Femur (tissue), 1 donor: ENCODE results near the gene CD160.
A peak's percentile ranks its signal among the peaks of the same experiment; 100 is the strongest.
"Not testable (repeated sequence)": the region's sequence is repeated elsewhere in the genome, so short reads cannot be mapped to it uniquely, and the experiment has no call there.

Experiments
- DNase-seq: peaks from one replicate; pipeline ENCODE4 v3.0.0-alpha.2; 2017

The CD160 gene

GRCh38 chr1:145710291-145711027 is 8.8 kb upstream of the CD160 start:
- no peak for DNase-seq

GRCh38 chr1:145711213-145711651 is 8.1 kb upstream of the CD160 start:
- no peak for DNase-seq

DNA sequence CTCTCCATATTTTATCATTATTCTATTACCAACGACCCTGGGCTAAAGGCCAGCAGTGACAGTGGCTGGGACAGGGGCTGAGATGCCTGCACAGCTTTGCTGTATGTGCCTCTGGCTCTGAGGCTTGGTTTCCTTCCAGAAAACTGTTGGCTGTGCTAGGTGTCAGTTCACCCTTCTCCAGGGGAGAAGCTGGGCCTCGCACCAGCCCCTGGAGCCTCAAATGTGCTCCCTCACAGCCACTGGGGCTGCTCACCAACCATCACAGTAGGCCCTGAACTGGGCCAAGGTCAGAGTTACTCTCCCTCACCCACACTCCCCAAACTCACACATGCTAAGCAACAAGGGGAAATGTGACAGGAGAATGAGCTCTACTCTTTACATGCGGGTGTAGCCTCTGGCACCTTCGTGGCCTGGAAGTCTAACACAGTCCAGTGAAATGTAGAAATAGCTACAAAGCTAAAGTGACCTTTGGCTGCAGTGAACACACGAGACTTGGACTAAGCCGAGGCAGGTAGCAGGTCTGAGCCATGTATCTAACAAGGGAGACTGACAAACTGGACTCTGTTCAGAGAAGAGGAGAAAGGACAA is 4.7 kb upstream of the CD160 start:
- no peak for DNase-seq

- DNase-seq: no peak
Measured at GRCh38 chr1:145716641-145717345, 2.5 kb upstream of the CD160 start.

DNA sequence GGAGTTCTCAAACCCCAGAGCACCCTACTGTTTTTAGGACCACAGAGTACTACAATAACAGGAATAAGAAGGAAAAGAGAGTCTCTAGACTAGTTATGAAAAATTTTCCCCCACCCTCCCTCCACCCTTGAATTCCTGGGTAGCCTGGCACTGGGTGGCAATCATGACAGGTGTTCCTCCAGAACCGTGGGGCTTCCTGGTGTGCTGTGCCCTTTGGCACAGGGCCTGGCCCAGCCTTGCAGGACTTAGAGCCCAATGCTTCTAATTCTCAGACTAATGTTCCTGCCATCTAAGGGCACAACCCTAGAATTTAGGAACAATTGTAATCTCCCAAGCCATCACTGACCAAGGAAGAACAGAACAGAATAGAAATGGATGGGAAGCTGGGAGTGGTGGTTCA is 1.5 kb upstream of the CD160 start:
- DNase-seq: no peak

DNA sequence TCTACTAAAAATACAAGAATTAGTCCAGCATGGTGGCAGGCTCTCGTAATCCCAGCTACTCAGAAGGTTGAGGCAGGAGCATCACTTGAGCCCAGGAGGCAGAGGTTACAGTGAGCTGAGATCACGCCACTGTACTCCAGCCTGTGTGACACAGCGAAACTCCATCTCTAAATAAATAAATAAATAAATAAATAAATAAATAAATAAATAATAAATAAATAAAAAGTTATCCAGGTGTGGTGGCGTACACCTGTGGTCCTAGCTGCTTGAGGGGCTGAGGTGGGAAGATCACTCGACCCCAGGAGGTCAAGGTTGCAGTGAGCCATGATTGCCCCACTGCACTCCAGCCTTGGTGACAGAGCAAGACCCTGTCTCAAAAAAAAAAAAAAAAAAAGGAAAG is 834 bp upstream of the CD160 start:
- not testable (repeated sequence) for DNase-seq

DNA sequence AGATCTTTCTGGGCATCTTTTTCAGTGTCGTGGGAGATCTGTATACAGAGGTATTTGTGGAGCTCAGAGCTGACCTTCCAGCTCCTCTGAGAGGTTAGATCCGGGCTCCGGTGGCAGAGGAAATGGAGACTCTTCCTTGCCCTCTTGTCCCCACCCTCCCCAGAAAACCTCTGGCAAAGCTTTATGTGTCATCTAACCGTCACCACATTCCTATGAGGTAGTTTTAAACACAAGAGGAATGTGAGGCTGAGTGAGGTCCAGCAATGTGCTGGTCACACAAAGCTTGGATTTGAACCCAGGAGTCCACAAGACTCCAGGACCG is 1.2 kb downstream of the CD160 start:
- DNase-seq: no peak

GRCh38 chr1:145720878-145721671 is 1.8 kb downstream of the CD160 start:
- peak; percentile 73 for DNase-seq

DNA sequence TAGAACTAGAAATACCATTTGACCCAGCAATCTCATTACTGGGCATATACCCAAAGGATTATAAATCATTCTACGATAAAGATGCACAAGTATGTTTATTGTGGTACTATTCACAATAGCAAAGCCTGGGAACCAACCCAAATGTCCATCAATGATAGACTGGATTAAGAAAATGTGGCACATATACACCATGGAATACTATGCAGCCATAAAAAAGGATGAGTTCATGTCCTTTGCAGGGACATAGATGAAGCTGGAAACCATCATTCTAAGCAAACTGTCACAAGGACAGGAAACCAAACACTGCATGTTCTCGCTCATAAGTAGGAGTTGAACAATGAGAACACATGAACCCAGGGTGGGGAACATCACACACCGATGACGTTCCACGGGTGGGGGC is 6.9 kb downstream of the CD160 start:
- not testable (repeated sequence) for DNase-seq

DNA sequence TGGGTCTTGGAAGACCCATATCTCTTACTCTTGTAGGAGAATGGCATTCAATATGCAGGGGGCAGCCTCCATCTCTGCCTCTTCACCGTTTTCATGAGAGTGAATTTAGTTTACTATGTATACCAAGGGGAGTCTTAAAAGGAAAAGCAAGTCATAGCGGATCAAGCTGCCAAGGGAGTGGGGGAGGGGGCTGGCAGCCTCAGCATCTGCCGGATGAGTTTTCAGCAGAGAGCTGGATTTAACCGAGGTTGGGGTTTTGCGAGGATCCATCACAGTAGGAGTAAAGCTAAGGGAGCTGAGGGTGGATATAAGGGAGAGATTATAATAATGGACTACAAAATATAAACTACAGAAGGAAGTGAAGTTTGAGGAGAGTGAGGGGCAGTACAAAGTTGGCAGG is 9.9 kb downstream of the CD160 start:
- no peak for DNase-seq

DNA sequence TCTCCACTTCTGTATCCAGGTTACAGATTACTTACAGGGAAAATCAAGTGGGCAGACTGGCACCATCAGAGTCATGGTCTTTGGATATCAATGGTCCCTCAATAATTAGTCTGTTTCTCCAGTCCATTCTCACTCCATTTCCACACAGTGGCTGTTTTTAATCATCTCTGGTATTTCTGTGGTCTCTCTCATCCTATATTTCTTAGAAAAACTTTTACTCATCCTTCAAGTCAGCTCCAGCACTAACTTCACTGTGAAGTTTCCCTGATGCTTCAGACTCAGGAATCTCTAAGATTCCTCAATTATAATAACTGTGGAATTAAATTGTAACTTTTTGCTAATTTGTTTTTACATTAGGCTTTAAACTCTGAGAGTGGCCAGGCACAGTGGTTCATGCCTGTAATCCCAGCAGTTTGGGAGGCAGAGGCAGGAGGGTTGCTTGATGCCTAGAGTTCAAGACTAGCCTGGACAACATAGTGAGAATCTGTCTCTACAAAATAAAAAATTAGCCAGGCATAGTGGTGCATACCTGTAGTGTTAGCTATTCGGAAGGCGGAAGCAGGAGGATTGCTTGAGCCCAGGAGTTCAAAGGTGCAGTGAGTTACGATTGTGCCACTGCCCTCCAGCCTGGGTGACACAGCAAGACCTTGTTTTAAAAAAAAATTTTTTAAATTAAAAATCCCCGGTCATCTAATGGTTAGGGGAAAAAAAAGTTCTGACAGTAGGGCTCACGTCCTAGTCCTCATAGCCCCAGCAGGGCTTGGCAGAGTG is 10.6 kb downstream of the CD160 start:
- no peak for DNase-seq

DNA sequence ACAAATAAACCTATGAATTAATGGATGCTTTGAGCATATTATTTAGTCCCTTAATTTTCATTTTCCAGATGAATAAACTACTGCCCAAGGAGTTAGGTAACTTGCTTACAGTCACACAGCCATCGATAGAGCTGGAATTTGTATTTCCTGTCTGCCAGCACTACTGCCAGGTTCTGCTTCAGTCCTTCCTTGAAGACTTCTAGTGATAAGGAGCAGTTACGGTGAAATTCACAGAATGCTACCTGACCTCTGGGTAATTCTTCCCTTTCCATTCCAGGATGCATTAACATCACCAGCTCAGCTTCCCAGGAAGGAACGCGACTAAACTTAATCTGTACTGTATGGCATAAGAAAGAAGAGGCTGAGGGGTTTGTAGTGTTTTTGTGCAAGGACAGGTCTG is 11.2 kb downstream of the CD160 start:
- no peak for DNase-seq

DNA sequence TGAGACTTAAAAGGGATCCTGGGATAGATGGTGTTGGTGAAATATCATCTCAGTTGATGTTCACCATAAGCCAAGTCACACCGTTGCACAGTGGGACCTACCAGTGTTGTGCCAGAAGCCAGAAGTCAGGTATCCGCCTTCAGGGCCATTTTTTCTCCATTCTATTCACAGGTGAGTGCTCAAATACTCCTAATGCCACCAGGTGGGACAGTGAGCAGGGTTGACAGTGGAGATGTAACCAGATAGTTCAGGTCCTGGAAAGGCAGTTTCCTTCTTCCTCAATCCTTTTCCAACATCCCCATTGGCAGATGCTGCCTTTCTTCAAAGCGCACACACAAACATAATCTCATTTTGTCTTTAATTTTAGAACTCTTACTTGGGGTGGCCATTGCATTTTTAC is 11.6 kb downstream of the CD160 start:
- DNase-seq: no peak

DNA sequence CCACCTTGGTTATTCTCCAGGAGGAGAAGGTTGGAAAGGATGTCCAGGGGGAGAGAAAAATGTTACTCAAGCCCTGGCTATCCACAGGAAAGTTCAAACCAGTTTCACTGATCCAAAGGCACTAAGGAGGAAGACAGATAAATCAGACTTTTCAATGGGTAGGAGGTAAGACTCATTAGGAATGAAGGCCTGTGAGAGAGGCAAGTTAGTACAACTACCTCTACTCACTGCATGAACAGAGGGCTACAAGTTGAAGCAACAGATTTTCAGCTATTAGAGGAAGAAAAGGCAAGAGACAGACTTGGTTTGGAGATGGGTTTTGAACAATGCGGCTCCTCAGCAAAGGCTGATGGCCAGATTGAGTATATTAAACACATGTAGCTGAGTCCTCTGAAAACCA is 16.9 kb downstream of the CD160 start:
- DNase-seq: no peak

DNA sequence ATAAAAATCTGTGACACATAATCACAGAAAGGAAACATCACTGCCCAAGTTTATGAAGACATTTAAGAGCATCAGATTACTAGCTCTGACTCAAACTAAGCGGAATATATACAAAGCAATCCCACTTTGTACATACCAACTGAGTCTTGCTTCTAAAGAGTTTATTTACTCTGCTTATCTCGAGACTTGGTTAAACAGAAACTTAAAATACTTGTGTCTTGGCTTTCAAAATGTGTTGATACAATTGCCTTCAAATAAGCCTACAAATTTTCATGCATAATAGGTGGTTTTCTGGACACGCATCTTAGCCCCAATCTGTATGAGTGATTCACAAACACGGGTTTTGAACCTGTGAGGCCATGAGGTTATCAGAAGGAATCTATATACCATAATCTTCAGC is 21.0 kb downstream of the CD160 start:
- no peak for DNase-seq

- no peak for DNase-seq
Measured at GRCh38 chr1:145747398-145748247, 28.3 kb downstream of the CD160 start.

DNA sequence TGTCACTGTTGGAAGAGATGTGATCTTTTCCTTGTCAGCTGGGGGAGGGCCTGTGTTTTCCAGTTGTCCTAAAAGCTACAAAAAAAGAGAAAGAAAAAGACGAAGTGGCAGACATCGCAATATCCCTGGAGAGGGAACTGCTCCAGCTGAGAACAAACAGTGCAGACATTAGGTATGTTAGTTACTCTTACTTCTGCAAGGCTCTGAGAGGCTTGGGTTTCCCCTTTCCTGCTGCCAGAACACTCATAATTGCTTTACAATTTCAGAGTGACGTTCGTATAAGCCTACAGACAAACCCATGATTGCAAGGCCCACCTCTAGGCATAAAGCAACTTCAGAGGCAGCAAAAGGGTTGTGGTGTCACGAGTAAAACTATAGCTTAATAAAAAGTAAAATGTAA is 31.1 kb downstream of the CD160 start:
- no peak for DNase-seq

GRCh38 chr1:145751491-145752037 is 32.3 kb downstream of the CD160 start:
- DNase-seq: peak; percentile 24

GRCh38 chr1:145757420-145757819 is 38.1 kb downstream of the CD160 start:
- no peak for DNase-seq

GRCh38 chr1:145758116-145758515 is 38.8 kb downstream of the CD160 start:
- DNase-seq: no peak

- DNase-seq: no peak
Measured at GRCh38 chr1:145758575-145758974, 39.3 kb downstream of the CD160 start.
